ENCODE results near the gene BUB3. TPM values are rescaled to one million over a fixed set of nuclear protein-coding genes. Genes with fewer than 3 reads are reported as not detected.

BUB3 gene
- total RNA-seq, 4 donors from 2014 or later = 57.2 to 156 (median 99.4) TPM

- TF ChIP-seq CTCF (IDR thresholded peaks at IDR 0.05) = no peak
- TF ChIP-seq POLR2A (IDR thresholded peaks at IDR 0.05) = no peak
- Histone ChIP-seq H3K27me3 (peaks cover 33 to 76% of the 10 kb centered on the region in 2 donors), H3K27ac (no peak overlapping the region), H3K9me3 (no peaks in the 10 kb centered on the region), H3K4me1 (peaks cover 0 to 11% of the 10 kb centered on the region in 2 donors), H3K4me3 (peak overlapping the region; percentile 5 to 31), H3K36me3 (no peaks in the 10 kb centered on the region)
- intact Hi-C loops (cut with DNase I; ENCODE audit: low total_unique reads) = no loop called here
- no peak for DNase-seq
These were observed 4.5 kb upstream of the BUB3 start for GRCh38 chr10:123149568-123150270.

GRCh38 chr10:123150271-123150985 lies 3.8 kb upstream of the BUB3 start:
- intact Hi-C loops (cut with DNase I; ENCODE audit: low total_unique reads) = no loop called here
- H3K4me1 ChIP-seq = peaks cover 0 to 11% of the 10 kb centered on the region in 2 donors
- no peaks in the 10 kb centered on the region for H3K36me3 ChIP-seq
- H3K27ac ChIP-seq = no peak overlapping the region
- H3K4me3 ChIP-seq = peak overlapping the region in 1 of 2 donors; percentile 31
- peak in 1 of 2 donors; percentile 11 for DNase-seq
- H3K27me3 ChIP-seq = peaks cover 33 to 69% of the 10 kb centered on the region in 2 donors
- H3K9me3 ChIP-seq = no peaks in the 10 kb centered on the region
- no peak for TF ChIP-seq CTCF (IDR thresholded peaks at IDR 0.05)
- TF ChIP-seq POLR2A (IDR thresholded peaks at IDR 0.05) = no peak

GRCh38 chr10:123150986-123151736 lies 3.0 kb upstream of the BUB3 start:
- Histone ChIP-seq H3K36me3 (no peaks in the 10 kb centered on the region), H3K4me3 (no peak overlapping the region), H3K4me1 (peaks cover 3 to 11% of the 10 kb centered on the region in 2 donors), H3K9me3 (no peaks in the 10 kb centered on the region), H3K27me3 (peaks cover 28 to 62% of the 10 kb centered on the region in 2 donors), H3K27ac (no peak overlapping the region)
- DNase-seq = no peak
- intact Hi-C loops (cut with DNase I; ENCODE audit: low total_unique reads) = no loop called here
- TF ChIP-seq CTCF (IDR thresholded peaks at IDR 0.05) = no peak
- no peak for TF ChIP-seq POLR2A (IDR thresholded peaks at IDR 0.05)

GRCh38 chr10:123151737-123152135 lies 2.5 kb upstream of the BUB3 start:
- DNase-seq = no peak
- TF ChIP-seq POLR2A (IDR thresholded peaks at IDR 0.05) (no peak), CTCF (IDR thresholded peaks at IDR 0.05) (no peak)
- Histone ChIP-seq H3K27me3 (peaks cover 27 to 60% of the 10 kb centered on the region in 2 donors), H3K9me3 (no peaks in the 10 kb centered on the region), H3K4me3 (no peak overlapping the region), H3K4me1 (peaks cover 3 to 11% of the 10 kb centered on the region in 2 donors), H3K27ac (no peak overlapping the region), H3K36me3 (no peaks in the 10 kb centered on the region)
- intact Hi-C loops (cut with DNase I; ENCODE audit: low total_unique reads) = no loop called here

Data from uterus (tissue), 4 donors.